Caco-2 (cell line): ENCODE results near the gene CLEC16A. TPM values are rescaled to one million over a fixed set of nuclear protein-coding genes. Genes with fewer than 3 reads are reported as not detected.

Source experiments
- BruUV-seq: library from RNA; stranded (reverse); fragments of 400-500 nt; replicated peaks from 2 replicates; lab custom pipeline; 2021; lab: Mats Ljungman, UMichigan
- CTCF ChIA-PET: fragments of 300-600 bp; sonication (Branson Sonifier 250); formaldehyde crosslinking; loops from one replicate; lab custom pipeline; 2022; ENCODE audit warnings: antibody characterized with exemption; lab: Charles Lee
- POLR2A ChIA-PET: fragments of 300-600 bp; sonication (Branson Sonifier 250); formaldehyde crosslinking; loops from one replicate; lab custom pipeline; 2022; ENCODE audit warnings: antibody characterized with exemption; lab: Charles Lee
- DNase-seq, 2 experiments: peaks; one replicate each; pipeline versions ENCODE4 v3.0.0 to v3.0.0-alpha.2; 2020 to 2022
- H3K27me3 ChIP-seq: replicated peaks from 2 replicates; pipeline ENCODE4 v1.6.0; 2011; ENCODE audit warnings: low read length; ENCODE audit not compliant: control insufficient read depth, insufficient read depth
- H3K36me3 ChIP-seq: 2 replicates; pipeline ENCODE4 v1.5.1; 2011; ENCODE audit warnings: low read length; ENCODE audit not compliant: control insufficient read depth, insufficient read depth
- H3K4me1 ChIP-seq: fragments of 250-450 bp; sonication (Bioruptor Pico); 2 replicates; pipeline ENCODE4 v1.5.1; 2020; ENCODE audit warnings: mild to moderate bottlenecking
- H3K4me3 ChIP-seq: 2 replicates; pipeline ENCODE4 v1.5.1; 2011; ENCODE audit warnings: low read depth, mild to moderate bottlenecking, control low read depth, low read length
- H3K9me3 ChIP-seq: fragments of 250-450 bp; sonication (Bioruptor Pico); 2 replicates; pipeline ENCODE4 v1.5.1; 2020; ENCODE audit warnings: mild to moderate bottlenecking, moderate library complexity
- H3K27ac Mint-ChIP-seq: one replicate; pipeline ENCODE4 v1.8.0; 2022; ENCODE audit warnings: mixed read lengths; ENCODE audit not compliant: unreplicated experiment
- H3K27me3 Mint-ChIP-seq: one replicate; pipeline ENCODE4 v1.8.0; 2022; ENCODE audit warnings: mixed read lengths; ENCODE audit not compliant: insufficient read depth, unreplicated experiment
- H3K36me3 Mint-ChIP-seq: one replicate; pipeline ENCODE4 v1.8.0; 2022; ENCODE audit warnings: mild to moderate bottlenecking, mixed read lengths; ENCODE audit not compliant: insufficient read depth, unreplicated experiment
- H3K4me1 Mint-ChIP-seq: one replicate; pipeline ENCODE4 v1.8.0; 2022; ENCODE audit warnings: low read depth, mixed read lengths; ENCODE audit not compliant: unreplicated experiment
- H3K4me3 Mint-ChIP-seq: one replicate; pipeline ENCODE4 v1.8.0; 2022; ENCODE audit warnings: mild to moderate bottlenecking, moderate library complexity, mixed read lengths; ENCODE audit not compliant: unreplicated experiment
- H3K9me3 Mint-ChIP-seq: one replicate; pipeline ENCODE4 v1.8.0; 2022; ENCODE audit warnings: mixed read lengths; ENCODE audit not compliant: unreplicated experiment
- intact Hi-C: fragments of 100-400 bp; cut with micrococcal nuclease; formaldehyde crosslinking; loops from one replicate; pipeline ENCODE4 v1.10.0; 2022; ENCODE audit not compliant: unreplicated experiment
- total RNA-seq: library from RNA; stranded (reverse); gene quantifications from 2 replicates; pipeline ENCODE4 v1.2.3, GENCODE V29; 2022
- TF ChIP-seq, protein P1 (sequence below), 2 experiments: fragments of 200-600 bp in 1 of 2; IDR thresholded peaks; 1 replicate in 1 of 2; 2 replicates in 1 of 2; pipeline versions ENCODE4 v1.5.1 to v1.8.0; 2011 to 2022; ENCODE audit warnings: antibody characterized with exemption in 1 of 2, control low read depth in 1 of 2, inconsistent platforms in 1 of 2, low read depth in 1 of 2, low read length in 1 of 2, mild to moderate bottlenecking in 1 of 2, moderate library complexity in 1 of 2; ENCODE audit not compliant: insufficient read depth in 1 of 2, severe bottlenecking in 1 of 2, unreplicated experiment in 1 of 2

Gene CLEC16A
- total RNA-seq, 1 experiment from 2014 or later = 27.0 TPM

DNA sequence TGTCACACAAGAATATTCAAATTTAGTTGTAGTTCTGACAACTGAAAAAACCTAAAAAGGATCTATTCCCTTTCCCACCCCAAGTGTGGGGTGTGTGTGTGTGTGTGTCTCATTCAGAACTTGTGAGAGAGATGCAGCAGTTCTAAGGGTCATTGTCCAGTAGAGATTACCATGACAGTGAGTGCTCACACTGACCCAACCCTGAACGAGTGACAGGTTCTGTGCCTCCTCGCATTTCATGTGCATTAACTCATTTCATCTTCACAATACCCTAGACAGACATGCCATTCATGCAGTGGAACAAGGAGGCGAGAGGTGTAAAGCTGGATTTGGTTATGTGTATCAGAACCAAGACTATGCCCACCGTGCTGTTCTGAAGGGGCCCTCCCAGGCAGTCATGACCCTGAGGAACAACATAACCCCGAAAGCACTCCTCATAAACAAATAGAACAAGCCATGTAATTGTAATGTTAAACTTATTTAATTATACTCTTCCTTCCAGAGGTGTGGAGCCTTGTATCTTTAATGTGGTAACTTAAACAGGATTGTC, 102.1 kb downstream of the CLEC16A start:
- peaks cover 11% of the 10 kb centered on the region for H3K36me3 Mint-ChIP-seq
- ChIA-PET POLR2A (no interaction called here), CTCF (no interaction called here)
- no peak overlapping the region for H3K27ac Mint-ChIP-seq
- Histone ChIP-seq H3K4me1 (peaks cover 7% of the 10 kb centered on the region; the same call in 1 of the 2 replicates), H3K9me3 (no peaks in the 10 kb centered on the region), H3K36me3 (no peaks in the 10 kb centered on the region; the same call in 1 of the 2 replicates), H3K27me3 (no peaks in the 10 kb centered on the region), H3K4me3 (no peak overlapping the region)
- H3K4me1 Mint-ChIP-seq = no peaks in the 10 kb centered on the region
- H3K9me3 Mint-ChIP-seq = no peaks in the 10 kb centered on the region
- DNase-seq = no peak
- TF ChIP-seq, protein P1, sequence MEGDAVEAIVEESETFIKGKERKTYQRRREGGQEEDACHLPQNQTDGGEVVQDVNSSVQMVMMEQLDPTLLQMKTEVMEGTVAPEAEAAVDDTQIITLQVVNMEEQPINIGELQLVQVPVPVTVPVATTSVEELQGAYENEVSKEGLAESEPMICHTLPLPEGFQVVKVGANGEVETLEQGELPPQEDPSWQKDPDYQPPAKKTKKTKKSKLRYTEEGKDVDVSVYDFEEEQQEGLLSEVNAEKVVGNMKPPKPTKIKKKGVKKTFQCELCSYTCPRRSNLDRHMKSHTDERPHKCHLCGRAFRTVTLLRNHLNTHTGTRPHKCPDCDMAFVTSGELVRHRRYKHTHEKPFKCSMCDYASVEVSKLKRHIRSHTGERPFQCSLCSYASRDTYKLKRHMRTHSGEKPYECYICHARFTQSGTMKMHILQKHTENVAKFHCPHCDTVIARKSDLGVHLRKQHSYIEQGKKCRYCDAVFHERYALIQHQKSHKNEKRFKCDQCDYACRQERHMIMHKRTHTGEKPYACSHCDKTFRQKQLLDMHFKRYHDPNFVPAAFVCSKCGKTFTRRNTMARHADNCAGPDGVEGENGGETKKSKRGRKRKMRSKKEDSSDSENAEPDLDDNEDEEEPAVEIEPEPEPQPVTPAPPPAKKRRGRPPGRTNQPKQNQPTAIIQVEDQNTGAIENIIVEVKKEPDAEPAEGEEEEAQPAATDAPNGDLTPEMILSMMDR (IDR thresholded peaks at IDR 0.05; ENCODE audit: insufficient read depth in 1 of 2, low read depth in 1 of 2, low read length in 1 of 2, severe bottlenecking in 1 of 2, unreplicated experiment in 1 of 2) = no peak
- H3K27me3 Mint-ChIP-seq = no peaks in the 10 kb centered on the region
- no peak overlapping the region for H3K4me3 Mint-ChIP-seq
- intact Hi-C loops = no loop called here
- BruUV-seq = no TSS peak

DNA sequence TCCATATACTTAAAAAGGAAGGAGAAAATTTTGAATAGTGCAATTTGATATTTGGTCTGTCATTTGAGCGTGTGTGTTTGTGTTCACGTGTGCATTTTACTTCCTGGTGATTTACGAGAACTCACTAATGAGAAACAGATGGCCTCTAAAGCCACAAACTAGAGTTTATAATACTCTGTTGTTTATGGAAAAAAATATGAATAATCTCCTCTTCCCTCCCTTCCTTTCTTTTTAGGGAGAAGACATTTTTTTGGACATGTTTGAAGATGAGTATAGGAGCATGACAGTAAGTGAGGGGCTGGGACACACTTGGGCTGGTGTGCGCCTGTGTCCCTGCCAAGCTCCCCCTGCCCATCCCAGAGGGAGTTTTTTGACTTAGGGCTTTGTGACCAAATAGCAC, 102.7 kb downstream of the CLEC16A start:
- no peak for DNase-seq
- no peaks in the 10 kb centered on the region for H3K9me3 ChIP-seq
- ChIA-PET POLR2A (no interaction called here), CTCF (no interaction called here)
- no peaks in the 10 kb centered on the region for H3K27me3 Mint-ChIP-seq
- H3K9me3 Mint-ChIP-seq = no peaks in the 10 kb centered on the region
- H3K27ac Mint-ChIP-seq = no peak overlapping the region
- intact Hi-C loops = no loop called here
- no peak overlapping the region for H3K4me3 Mint-ChIP-seq
- H3K4me1 ChIP-seq = peaks cover 7% of the 10 kb centered on the region; the same call in 1 of the 2 replicates
- TF ChIP-seq, protein P1 (IDR thresholded peaks at IDR 0.05; ENCODE audit: insufficient read depth in 1 of 2, low read depth in 1 of 2, low read length in 1 of 2, severe bottlenecking in 1 of 2, unreplicated experiment in 1 of 2) = no peak
- H3K36me3 ChIP-seq = no peaks in the 10 kb centered on the region; the same call in 1 of the 2 replicates
- H3K36me3 Mint-ChIP-seq = peaks cover 11% of the 10 kb centered on the region
- H3K27me3 ChIP-seq = no peaks in the 10 kb centered on the region
- H3K4me3 ChIP-seq = no peak overlapping the region
- no peaks in the 10 kb centered on the region for H3K4me1 Mint-ChIP-seq
- BruUV-seq = no TSS peak

DNA sequence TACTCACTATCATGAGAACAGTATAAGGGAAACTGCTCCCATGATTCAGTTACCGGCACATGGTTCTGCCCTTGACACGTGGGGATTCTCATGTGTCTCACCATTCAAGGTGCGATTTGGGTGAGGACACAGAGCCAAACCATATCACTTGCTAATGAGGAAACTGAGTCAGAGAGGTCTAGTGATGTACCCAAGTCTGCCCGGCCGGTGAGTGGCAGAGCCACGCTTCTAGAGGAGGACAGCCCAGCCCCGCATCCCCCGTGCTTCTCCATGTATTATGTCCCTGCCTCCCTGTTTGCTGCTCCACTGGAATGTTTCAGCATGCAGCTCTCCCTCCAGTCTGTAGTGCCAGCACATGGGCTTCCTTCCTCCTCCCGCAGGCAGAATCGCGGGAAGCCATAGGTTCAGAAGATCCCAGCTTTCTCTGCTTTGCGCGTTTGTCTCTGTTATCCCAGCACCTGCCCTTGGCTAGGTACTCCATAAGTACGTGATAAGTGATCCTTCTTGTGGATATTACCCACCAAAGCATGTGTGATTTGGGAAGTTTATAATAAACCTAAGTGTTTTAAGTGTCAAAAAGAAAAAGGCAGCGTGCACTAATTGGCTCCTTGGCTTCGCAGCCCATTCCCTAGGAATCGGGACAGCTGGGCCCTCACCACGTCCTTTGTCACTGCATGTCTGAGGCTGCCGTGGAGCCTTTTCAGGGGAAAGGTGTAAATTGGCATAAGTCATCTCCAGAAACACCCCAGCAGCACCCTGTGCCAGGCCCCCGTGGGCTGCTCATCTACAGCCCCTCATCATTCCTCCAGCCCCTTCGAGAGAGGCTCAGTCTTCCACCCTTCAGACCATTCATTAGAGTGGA, 103.8 kb downstream of the CLEC16A start:
- POLR2A ChIA-PET = no interaction called here

More for the DNA sequence above, 103.8 kb downstream of the CLEC16A start:
- no peaks in the 10 kb centered on the region for H3K27me3 Mint-ChIP-seq
- Histone ChIP-seq H3K9me3 (no peaks in the 10 kb centered on the region), H3K4me3 (no peak overlapping the region), H3K27me3 (no peaks in the 10 kb centered on the region), H3K36me3 (no peaks in the 10 kb centered on the region; the same call in 1 of the 2 replicates), H3K4me1 (peaks cover 7% of the 10 kb centered on the region; the same call in 1 of the 2 replicates)
- no TSS peak for BruUV-seq
- DNase-seq = no peak
- intact Hi-C loops = no loop called here
- no peak overlapping the region for H3K27ac Mint-ChIP-seq
- no peaks in the 10 kb centered on the region for H3K9me3 Mint-ChIP-seq
- H3K4me3 Mint-ChIP-seq = no peak overlapping the region
- CTCF ChIA-PET = no interaction called here
- TF ChIP-seq, protein P1 (IDR thresholded peaks at IDR 0.05; ENCODE audit: insufficient read depth in 1 of 2, low read depth in 1 of 2, low read length in 1 of 2, severe bottlenecking in 1 of 2, unreplicated experiment in 1 of 2) = no peak
- H3K36me3 Mint-ChIP-seq = peaks cover 9% of the 10 kb centered on the region
- no peaks in the 10 kb centered on the region for H3K4me1 Mint-ChIP-seq
